ENCODE results near the gene PCTP.

Gene PCTP

GRCh38 chr17:55720919-55721836 is 29.7 kb upstream of the PCTP start:
- peaks cover 23 to 34% of the 10 kb centered on the region in 2 donors for H3K27me3 Mint-ChIP-seq
- peaks cover 5 to 14% of the 10 kb centered on the region in 2 donors for H3K4me1 Mint-ChIP-seq

GRCh38 chr17:55722016-55722736 is 28.7 kb upstream of the PCTP start:
- H3K27me3 Mint-ChIP-seq, result peaks cover 23 to 44% of the 10 kb centered on the region in 2 donors
- ATAC-seq (replicated peaks) (no peak), DNase-seq (no peak)
- no peak overlapping the region for H3K4me3 Mint-ChIP-seq
- H3K9me3 Mint-ChIP-seq, result no peaks in the 10 kb centered on the region
- H3K27ac Mint-ChIP-seq, result no peak overlapping the region
- H3K36me3 Mint-ChIP-seq, result no peaks in the 10 kb centered on the region
- H3K4me1 Mint-ChIP-seq, result peaks cover 5 to 14% of the 10 kb centered on the region in 2 donors

More at GRCh38 chr17:55720919-55721836, 29.7 kb upstream of the PCTP start:
- no peak overlapping the region for H3K27ac Mint-ChIP-seq
- H3K36me3 Mint-ChIP-seq, result no peaks in the 10 kb centered on the region
- ATAC-seq (replicated peaks) (no peak), DNase-seq (no peak)
- no peaks in the 10 kb centered on the region for H3K9me3 Mint-ChIP-seq
- H3K4me3 Mint-ChIP-seq, result no peak overlapping the region

- H3K36me3 Mint-ChIP-seq, result no peaks in the 10 kb centered on the region
- H3K27ac Mint-ChIP-seq, result no peak within 1 kb of the TSS
- ATAC-seq (replicated peaks) (no peak), DNase-seq (no peak)
- no peak within 1 kb of the TSS for H3K4me3 Mint-ChIP-seq
- H3K4me1 Mint-ChIP-seq, result peaks cover 5 to 14% of the 10 kb centered on the region in 2 donors
- no peaks in the 10 kb centered on the region for H3K9me3 Mint-ChIP-seq
- H3K27me3 Mint-ChIP-seq, result peaks cover 23 to 44% of the 10 kb centered on the region in 2 donors
Observed at GRCh38 chr17:55722742-55723487, 27.9 kb upstream of the PCTP start, which contains the start of gene TMEM100. TMEM100 (minus strand) TSS chr17:55722864; CDS start chr17:55721070, 1,794 bp downstream.

GRCh38 chr17:55723488-55723848 is 27.4 kb upstream of the PCTP start:
- no peak overlapping the region for H3K27ac Mint-ChIP-seq
- DNase-seq (no peak), ATAC-seq (replicated peaks) (no peak)
- H3K36me3 Mint-ChIP-seq, result no peaks in the 10 kb centered on the region
- no peaks in the 10 kb centered on the region for H3K9me3 Mint-ChIP-seq
- peaks cover 22 to 44% of the 10 kb centered on the region in 2 donors for H3K27me3 Mint-ChIP-seq
- H3K4me1 Mint-ChIP-seq, result peaks cover 5 to 14% of the 10 kb centered on the region in 2 donors
- H3K4me3 Mint-ChIP-seq, result no peak overlapping the region

GRCh38 chr17:55726440-55726839 is 24.4 kb upstream of the PCTP start:
- ATAC-seq (replicated peaks) (no peak), DNase-seq (no peak)
- Mint-ChIP-seq H3K4me3 (no peak overlapping the region), H3K36me3 (no peaks in the 10 kb centered on the region), H3K27ac (no peak overlapping the region), H3K9me3 (no peaks in the 10 kb centered on the region), H3K4me1 (peaks cover 5 to 14% of the 10 kb centered on the region in 2 donors), H3K27me3 (peaks cover 14 to 34% of the 10 kb centered on the region in 2 donors)

GRCh38 chr17:55727275-55727674 is 23.6 kb upstream of the PCTP start:
- Mint-ChIP-seq H3K27ac (no peak overlapping the region), H3K4me3 (no peak overlapping the region), H3K27me3 (peaks cover 13 to 36% of the 10 kb centered on the region in 2 donors), H3K9me3 (no peaks in the 10 kb centered on the region), H3K36me3 (no peaks in the 10 kb centered on the region), H3K4me1 (peaks cover 5 to 14% of the 10 kb centered on the region in 2 donors)
- ATAC-seq (replicated peaks) (no peak), DNase-seq (no peak)

- Mint-ChIP-seq H3K4me3 (no peak overlapping the region), H3K9me3 (no peaks in the 10 kb centered on the region), H3K27me3 (peaks cover 12 to 30% of the 10 kb centered on the region in 2 donors), H3K4me1 (peaks cover 2 to 11% of the 10 kb centered on the region in 2 donors), H3K27ac (no peak overlapping the region), H3K36me3 (no peaks in the 10 kb centered on the region)
- DNase-seq (no peak), ATAC-seq (replicated peaks) (no peak)
Observed at GRCh38 chr17:55727920-55728319, 22.9 kb upstream of the PCTP start.

- H3K27me3 Mint-ChIP-seq, result peaks cover 12 to 25% of the 10 kb centered on the region in 2 donors
- no peak overlapping the region for H3K4me3 Mint-ChIP-seq
- H3K27ac Mint-ChIP-seq, result no peak overlapping the region
- ATAC-seq (replicated peaks) (no peak), DNase-seq (no peak)
- no peaks in the 10 kb centered on the region for H3K36me3 Mint-ChIP-seq
- no peaks in the 10 kb centered on the region for H3K9me3 Mint-ChIP-seq
- peaks cover 1 to 14% of the 10 kb centered on the region in 2 donors for H3K4me1 Mint-ChIP-seq
Observed at GRCh38 chr17:55728361-55728760, 22.5 kb upstream of the PCTP start.

- H3K27ac Mint-ChIP-seq, result no peak overlapping the region
- DNase-seq (no peak), ATAC-seq (replicated peaks) (no peak)
- peaks cover 14 to 21% of the 10 kb centered on the region in 2 donors for H3K27me3 Mint-ChIP-seq
- H3K36me3 Mint-ChIP-seq, result no peaks in the 10 kb centered on the region
- peaks cover 3 to 19% of the 10 kb centered on the region in 2 donors for H3K4me1 Mint-ChIP-seq
- no peaks in the 10 kb centered on the region for H3K9me3 Mint-ChIP-seq
- H3K4me3 Mint-ChIP-seq, result no peak overlapping the region
Observed at GRCh38 chr17:55728833-55729232, 22.0 kb upstream of the PCTP start.

GRCh38 chr17:55729484-55729883 is 21.4 kb upstream of the PCTP start:
- Mint-ChIP-seq H3K9me3 (no peaks in the 10 kb centered on the region), H3K27ac (no peak overlapping the region), H3K4me3 (no peak overlapping the region), H3K27me3 (peaks cover 19 to 21% of the 10 kb centered on the region in 2 donors), H3K4me1 (peaks cover 9 to 25% of the 10 kb centered on the region in 2 donors), H3K36me3 (no peaks in the 10 kb centered on the region)
- no peak for ATAC-seq (replicated peaks)
- DNase-seq, result no peak

GRCh38 chr17:55730380-55730779 is 20.5 kb upstream of the PCTP start:
- Mint-ChIP-seq H3K4me1 (peaks cover 9 to 20% of the 10 kb centered on the region in 2 donors), H3K27ac (no peak overlapping the region), H3K4me3 (no peak overlapping the region), H3K36me3 (no peaks in the 10 kb centered on the region), H3K27me3 (peaks cover 14 to 16% of the 10 kb centered on the region in 2 donors), H3K9me3 (no peaks in the 10 kb centered on the region)
- ATAC-seq (replicated peaks), result no peak
- DNase-seq, result no peak

- peaks cover 9 to 19% of the 10 kb centered on the region in 2 donors for H3K4me1 Mint-ChIP-seq
- no peak for ATAC-seq (replicated peaks)
- DNase-seq, result no peak
- no peak overlapping the region for H3K4me3 Mint-ChIP-seq
- no peaks in the 10 kb centered on the region for H3K9me3 Mint-ChIP-seq
- peaks cover 14% of the 10 kb centered on the region in 2 donors for H3K27me3 Mint-ChIP-seq
- no peak overlapping the region for H3K27ac Mint-ChIP-seq
- H3K36me3 Mint-ChIP-seq, result no peaks in the 10 kb centered on the region
Observed at GRCh38 chr17:55730808-55731207, 20.0 kb upstream of the PCTP start.

- H3K4me1 Mint-ChIP-seq, result peaks cover 9 to 19% of the 10 kb centered on the region in 2 donors
- no peak overlapping the region for H3K27ac Mint-ChIP-seq
- no peak for DNase-seq
- no peaks in the 10 kb centered on the region for H3K36me3 Mint-ChIP-seq
- H3K9me3 Mint-ChIP-seq, result no peaks in the 10 kb centered on the region
- peak in 1 of 2 donors; percentile 33 for ATAC-seq (replicated peaks)
- peaks cover 9 to 14% of the 10 kb centered on the region in 2 donors for H3K27me3 Mint-ChIP-seq
- no peak overlapping the region for H3K4me3 Mint-ChIP-seq
Observed at GRCh38 chr17:55731586-55732250, 19.1 kb upstream of the PCTP start.

Measured in stimulated activated naive B cell treated with anti-CD40 and anti-IgM and Interleukin-4, amounts not matched to agents 10 μg/mL and 1 μg/mL and 100 μg/mL, for 72 hours (primary cell).